ENCODE measurements around the gene L3MBTL4.

- TF ChIP-seq CTCF (IDR thresholded peaks at IDR 0.05) (no peak), POLR2A (IDR thresholded peaks at IDR 0.05) (no peak)
These were observed 476.9 kb downstream of the L3MBTL4 start for GRCh38 chr18:5937795-5938194.

All from heart left ventricle (tissue), 13 donors.